Neuronal stem cell (in vitro differentiated cells): ENCODE data around the gene GPR3.

Experiments used
- DNase-seq: peaks from one replicate; pipeline ENCODE4 v3.0.0-alpha.2; 2013; ENCODE audit warnings: low spot score
- H2AFZ ChIP-seq: one replicate; pipeline ENCODE4 v1.6.1; 2013; ENCODE audit warnings: mild to moderate bottlenecking, low read length, inconsistent platforms
- H2AK5ac ChIP-seq: 2 replicates; pipeline ENCODE4 v1.6.1; 2013; ENCODE audit warnings: low read depth, mild to moderate bottlenecking, inconsistent platforms, low read length, moderate library complexity, mixed read lengths
- H2BK120ac ChIP-seq: 2 replicates; pipeline ENCODE4 v1.6.1; 2013; ENCODE audit warnings: low read depth, mild to moderate bottlenecking, inconsistent platforms, low read length, moderate library complexity, mixed read lengths
- H2BK12ac ChIP-seq: one replicate; pipeline ENCODE4 v1.6.1; 2013; ENCODE audit warnings: low read length, inconsistent platforms
- H2BK15ac ChIP-seq: 2 replicates; pipeline ENCODE4 v1.6.1; 2013; ENCODE audit warnings: mild to moderate bottlenecking, low read length, inconsistent platforms, mixed read lengths
- H2BK5ac ChIP-seq: one replicate; pipeline ENCODE4 v1.6.1; 2013; ENCODE audit warnings: inconsistent platforms, mild to moderate bottlenecking, low read length, moderate library complexity
- H3K14ac ChIP-seq: one replicate; pipeline ENCODE4 v1.6.1; 2013; ENCODE audit warnings: low read length, inconsistent platforms
- H3K18ac ChIP-seq: 2 replicates; pipeline ENCODE4 v1.6.1; 2013; ENCODE audit warnings: low read length, inconsistent platforms
- H3K23ac ChIP-seq: 2 replicates; pipeline ENCODE4 v1.6.1; 2013; ENCODE audit warnings: low read depth, mild to moderate bottlenecking, mixed read lengths, low read length, inconsistent platforms; ENCODE audit not compliant: poor library complexity
- H3K27ac ChIP-seq: replicated peaks from 3 replicates; pipeline ENCODE4 v1.5.1; 2013; ENCODE audit warnings: low read length, inconsistent platforms
- H3K27me3 ChIP-seq, 3 experiments: 2 replicates each; pipeline ENCODE4 v1.6.1; 2013; ENCODE audit warnings: low read length in 3 of 3, mild to moderate bottlenecking in 2 of 3, inconsistent platforms in 1 of 3, low read depth in 1 of 3, mixed read lengths in 1 of 3, moderate library complexity in 1 of 3; ENCODE audit not compliant: control insufficient read depth in 3 of 3, insufficient read depth in 3 of 3
- H3K36me3 ChIP-seq, 2 donors: replicated peaks in 1 of 2; 2 replicates each; pipeline ENCODE4 v1.6.1; 2013; ENCODE audit warnings: low read length in 2 of 2; ENCODE audit not compliant: control insufficient read depth in 2 of 2, insufficient read depth in 2 of 2
- H3K4ac ChIP-seq: 2 replicates; pipeline ENCODE4 v1.6.1; 2013; ENCODE audit warnings: inconsistent platforms, mild to moderate bottlenecking, low read length, moderate library complexity
- H3K4me1 ChIP-seq, 2 donors: 1 replicate in 1 of 2; 2 replicates in 1 of 2; pipeline ENCODE4 v1.6.1; 2013; ENCODE audit warnings: low read length in 2 of 2, low read depth in 1 of 2; ENCODE audit not compliant: control insufficient read depth in 2 of 2, insufficient read depth in 1 of 2
- H3K4me2 ChIP-seq: one replicate; pipeline ENCODE4 v1.6.1; 2013; ENCODE audit warnings: mild to moderate bottlenecking, low read length, inconsistent platforms; ENCODE audit not compliant: insufficient read depth, poor library complexity, severe bottlenecking
- H3K4me3 ChIP-seq, 2 donors: 2 replicates each; pipeline ENCODE4 v1.5.1; 2013; ENCODE audit warnings: low read length in 2 of 2, mild to moderate bottlenecking in 2 of 2, inconsistent platforms in 1 of 2, moderate library complexity in 1 of 2
- H3K79me1 ChIP-seq: one replicate; pipeline ENCODE4 v1.6.1; 2013; ENCODE audit warnings: low read depth, mild to moderate bottlenecking, inconsistent platforms, low read length, moderate library complexity
- H3K9ac ChIP-seq: one replicate; pipeline ENCODE4 v1.6.1; 2013; ENCODE audit warnings: mild to moderate bottlenecking, low read depth, low read length, inconsistent platforms; ENCODE audit not compliant: poor library complexity
- H3K9me3 ChIP-seq, 2 donors: replicated peaks in 1 of 2; 2 replicates each; pipeline versions ENCODE3 to v1.6.1; 2013; ENCODE audit warnings: low read length in 2 of 2, mild to moderate bottlenecking in 2 of 2, inconsistent platforms in 1 of 2, low read depth in 1 of 2, mixed read lengths in 1 of 2, moderate library complexity in 1 of 2; ENCODE audit not compliant: control insufficient read depth in 2 of 2, insufficient read depth in 1 of 2
- H4K8ac ChIP-seq: one replicate; pipeline ENCODE4 v1.6.1; 2013; ENCODE audit warnings: low read depth, mild to moderate bottlenecking, inconsistent platforms, low read length, moderate library complexity
- H4K91ac ChIP-seq: one replicate; pipeline ENCODE4 v1.6.1; 2013; ENCODE audit warnings: low read length, low read depth, mild to moderate bottlenecking, inconsistent platforms; ENCODE audit not compliant: poor library complexity
- WGBS, 2 donors: extraction: QIAGEN DNeasy Blood & Tissue Kit; methylation state at CpG; one replicate each; pipeline ENCODE4 v1.1.7; 2013; ENCODE audit warnings: missing lambda C conversion rate in 2 of 2, mixed read lengths in 1 of 2; ENCODE audit not compliant: insufficient read length in 2 of 2, insufficient replicate concordance in 1 of 2; ENCODE audit errors: extremely low coverage in 2 of 2; 5-methylcytosine and 5-hydroxymethylcytosine counted together

Gene GPR3

DNA sequence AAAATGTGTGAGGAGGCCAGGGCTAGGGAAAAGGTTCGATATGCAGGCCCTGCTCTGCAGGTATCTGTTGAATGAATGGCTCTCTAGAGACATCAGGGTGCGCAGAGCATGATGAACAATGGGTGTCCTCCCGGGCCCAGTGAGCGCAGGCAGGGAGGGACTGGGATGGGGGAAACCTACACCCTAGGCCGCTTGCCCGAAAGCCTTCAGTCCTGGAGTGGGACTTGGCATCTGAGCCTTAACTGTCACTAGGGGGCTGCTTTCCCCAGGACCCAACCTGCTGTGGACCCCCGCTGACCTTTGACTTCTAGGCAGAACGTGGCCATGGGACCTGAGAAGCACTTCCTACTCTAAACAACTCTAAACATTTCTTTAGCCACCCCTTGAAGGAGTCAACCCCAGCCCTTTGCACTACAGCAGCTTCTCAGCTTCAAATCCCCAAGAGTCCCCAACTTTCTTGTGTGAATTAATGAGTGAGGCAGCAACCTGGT, 25.2 kb upstream of the GPR3 start:
- Histone ChIP-seq H3K4me2 (peak overlapping the region; percentile 94), H4K91ac (peak overlapping the region; percentile 13), H3K4me3 (peak overlapping the region; percentile 71 to 83), H4K8ac (no peak overlapping the region), H2AFZ (peak overlapping the region; percentile 99), H3K79me1 (no peaks in the 10 kb centered on the region), H3K18ac (peak overlapping the region; percentile 88), H2BK15ac (peak overlapping the region; percentile 88), H2AK5ac (peak overlapping the region; percentile 23), H2BK5ac (peak overlapping the region; percentile 40), H3K23ac (peak overlapping the region; percentile 81), H3K4ac (no peak overlapping the region), H3K4me1 (peaks cover 18 to 28% of the 10 kb centered on the region in 2 donors), H3K9me3 (no peaks in the 10 kb centered on the region), H3K36me3 (peaks cover 0 to 16% of the 10 kb centered on the region in 2 donors), H3K27me3 (peaks cover 0 to 6% (median 0%) of the 10 kb centered on the region in 3 experiments), H3K27ac (peak overlapping the region; percentile 94), H2BK12ac (no peak overlapping the region), H3K9ac (peak overlapping the region; percentile 82), H2BK120ac (no peak overlapping the region), H3K14ac (peak overlapping the region; percentile 25)
- WGBS, 2 donors: no CpG with 5 or more reads among the region's 8 CpGs
- DNase-seq: no peak

DNA sequence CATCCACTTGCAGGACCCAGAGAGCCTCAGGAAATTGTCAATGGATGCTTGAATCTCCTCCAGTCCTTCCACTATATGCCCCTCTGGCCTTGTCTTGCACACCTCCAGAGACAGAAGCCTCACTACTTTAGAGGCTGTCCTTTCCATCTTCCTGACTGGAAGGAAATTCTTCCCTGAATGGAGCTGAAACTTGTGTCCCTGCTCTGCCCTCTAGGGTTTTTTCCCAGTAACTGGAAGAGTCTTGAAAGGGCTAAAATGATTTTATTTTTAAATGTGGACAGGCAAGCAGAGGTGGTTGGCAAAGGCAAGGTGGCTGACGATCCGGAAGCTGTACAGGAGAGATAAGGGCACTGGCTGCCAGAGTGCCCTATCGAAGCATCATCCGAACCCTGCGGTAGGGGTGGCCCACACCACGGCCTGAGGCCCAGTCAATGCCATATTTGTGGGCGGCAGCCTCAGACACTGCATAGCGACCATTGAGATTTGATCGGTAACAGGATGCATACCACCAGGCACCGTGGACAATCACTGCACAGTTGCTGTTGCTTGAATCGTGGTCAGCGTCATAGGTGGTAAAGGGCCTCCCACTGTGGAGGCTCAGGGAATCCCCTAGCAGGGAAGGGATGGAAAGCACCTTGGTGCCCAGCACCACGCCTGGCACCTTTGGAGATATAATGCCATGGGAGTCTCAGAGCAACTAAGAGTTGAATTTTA, 23.4 kb upstream of the GPR3 start:
- H3K36me3 ChIP-seq: no peaks in the 10 kb centered on the region
- no CpG with 5 or more reads among the region's 13 CpGs for WGBS, 2 donors
- H3K79me1 ChIP-seq: no peaks in the 10 kb centered on the region
- peak overlapping the region; percentile 72 for H3K14ac ChIP-seq
- peak overlapping the region; percentile 57 for H4K91ac ChIP-seq
- H3K4me3 ChIP-seq: no peak overlapping the region
- peak overlapping the region; percentile 22 for H3K18ac ChIP-seq
- no peak overlapping the region for H3K4me2 ChIP-seq
- H3K27ac ChIP-seq: no peak overlapping the region
- no peak overlapping the region for H2AFZ ChIP-seq
- no peak overlapping the region for H4K8ac ChIP-seq
- no peak overlapping the region for H3K4ac ChIP-seq
- no peak overlapping the region for H2AK5ac ChIP-seq
- H3K9me3 ChIP-seq: no peaks in the 10 kb centered on the region
- H2BK12ac ChIP-seq: peak overlapping the region; percentile 92
- H3K9ac ChIP-seq: no peak overlapping the region
- peak overlapping the region; percentile 13 for H3K23ac ChIP-seq
- peaks cover 0 to 14% (median 0%) of the 10 kb centered on the region in 3 experiments for H3K27me3 ChIP-seq
- H2BK15ac ChIP-seq: peak overlapping the region; percentile 73
- H2BK5ac ChIP-seq: no peak overlapping the region
- DNase-seq: no peak
- H3K4me1 ChIP-seq: peaks cover 18 to 20% of the 10 kb centered on the region in 2 donors
- H2BK120ac ChIP-seq: no peak overlapping the region

DNA sequence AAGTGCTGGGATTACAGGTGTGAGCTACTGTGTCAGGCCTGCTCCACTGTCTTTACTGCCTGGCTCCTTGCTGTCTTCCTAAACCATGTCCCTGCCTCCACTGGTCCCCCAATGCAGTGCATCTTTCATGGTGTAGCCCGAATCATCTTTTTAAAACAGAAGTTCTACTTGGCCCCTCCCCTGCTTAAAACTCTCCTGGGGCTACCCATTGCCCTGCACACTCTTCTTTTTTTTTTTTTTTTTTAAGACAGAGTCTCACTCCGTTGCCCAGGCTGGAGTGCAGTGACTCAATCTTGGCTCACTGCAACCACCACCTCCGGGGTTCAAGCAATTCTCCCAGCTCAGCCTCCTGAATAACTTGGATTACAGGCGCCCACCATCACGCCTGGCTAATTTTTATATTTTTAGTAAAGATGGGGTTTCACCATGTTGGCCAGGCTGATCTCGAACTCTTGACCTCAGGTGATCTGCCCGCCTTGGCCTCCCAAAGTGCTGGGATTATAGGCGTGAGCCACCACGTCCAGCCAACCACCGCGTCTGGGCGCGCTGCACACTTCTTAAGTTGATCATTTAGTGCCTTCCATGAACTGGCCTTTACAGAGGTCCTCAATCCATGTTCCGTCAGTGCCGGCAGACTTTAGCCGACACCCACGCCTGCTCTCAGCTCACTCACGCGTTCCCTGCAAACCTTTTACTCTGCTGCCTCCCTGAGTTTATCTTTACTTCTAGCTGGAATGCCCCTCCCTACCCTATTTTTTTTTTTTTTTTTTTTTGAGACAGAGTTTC, 20.2 kb upstream of the GPR3 start:
- peak overlapping the region; percentile 59 for H3K23ac ChIP-seq
- no peak overlapping the region for H3K4me2 ChIP-seq
- H3K79me1 ChIP-seq: no peaks in the 10 kb centered on the region
- no peak overlapping the region for H3K27ac ChIP-seq
- H4K8ac ChIP-seq: no peak overlapping the region
- WGBS, 2 donors: no CpG with 5 or more reads among the region's 19 CpGs
- H2AFZ ChIP-seq: no peak overlapping the region
- peaks cover 3 to 5% of the 10 kb centered on the region in 2 donors for H3K4me1 ChIP-seq
- H3K4ac ChIP-seq: no peak overlapping the region
- H3K9me3 ChIP-seq: no peaks in the 10 kb centered on the region
- peak overlapping the region; percentile 25 for H3K18ac ChIP-seq
- H2BK12ac ChIP-seq: no peak overlapping the region
- no peak overlapping the region for H4K91ac ChIP-seq
- no peaks in the 10 kb centered on the region for H3K36me3 ChIP-seq
- H2AK5ac ChIP-seq: no peak overlapping the region
- no peak overlapping the region for H2BK120ac ChIP-seq
- no peak overlapping the region for H2BK5ac ChIP-seq
- H3K4me3 ChIP-seq: no peak overlapping the region
- no peak overlapping the region for H3K14ac ChIP-seq
- no peak overlapping the region for H2BK15ac ChIP-seq
- H3K9ac ChIP-seq: no peak overlapping the region
- DNase-seq: no peak
- peaks cover 0 to 14% (median 0%) of the 10 kb centered on the region in 3 experiments for H3K27me3 ChIP-seq
